B cell (primary cell): ENCODE data around the gene INHBE. TPM values are rescaled to one million over a fixed set of nuclear protein-coding genes. Genes with fewer than 3 reads are reported as not detected.

ENCODE experiments used
- polyA plus RNA-seq: library from polyadenylated mRNA; depleted of rRNA; stranded (reverse); fragments of >200 nt; gene quantifications from 2 replicates; pipeline ENCODE4 v1.2.3, GENCODE V29; 2012
- small RNA-seq: library from RNA; depleted of rRNA; stranded (forward); fragments of <200 nt; gene quantifications from one replicate; pipeline ENCODE3, GENCODE V24; 2012; ENCODE audit warnings: low replicate concordance, low read depth; ENCODE audit not compliant: insufficient read length
- total RNA-seq, 2 donors: library from RNA; stranded (reverse); fragments of 120-200 nt in 1 of 2; gene quantifications; 1 replicate in 1 of 2; 2 replicates in 1 of 2; pipeline versions ENCODE4 v1.2.3 to v1.2.4, GENCODE V29; 2013 to 2022

The INHBE gene
- total and polyA plus RNA-seq, 2 donors (not counting 1 experiment from before 2014, with no cell fraction given), result not detected

Small RNA genes lying within 50 kb of the gene (small RNA-seq; reads per million reads assigned to genes)
- gene RNU6-879P, result not detected

Other genes starting within 250 kb of the INHBE start
- gene NXPH4, start 238.5 kb upstream of the INHBE start, total RNA-seq, result 6.9 and 8.6 TPM in 2 replicates
- gene NXPH4, start 238.5 kb upstream of the INHBE start, polyA plus RNA-seq, result 3.5 and 5.6 TPM in 2 replicates
- gene SHMT2, start 225.6 kb upstream of the INHBE start, total RNA-seq, result 147 and 166 TPM in 2 replicates
- gene SHMT2, start 225.6 kb upstream of the INHBE start, polyA plus RNA-seq, result 203 and 236 TPM in 2 replicates
- gene STAC3, start 204.1 kb upstream of the INHBE start, total RNA-seq, result 5.3 and 6.2 TPM in 2 replicates
- gene STAC3, start 204.1 kb upstream of the INHBE start, polyA plus RNA-seq, result 4.5 and 4.9 TPM in 2 replicates
- gene R3HDM2, start 24.3 kb upstream of the INHBE start, total RNA-seq, result 129 TPM in 2 replicates
- gene R3HDM2, start 24.3 kb upstream of the INHBE start, polyA plus RNA-seq, result 87.1 and 104 TPM in 2 replicates
- 0.17 TPM in 1 of 2 replicates, not detected in the other for gene INHBC, start 20.5 kb upstream of the INHBE start, total RNA-seq
- gene INHBC, start 20.5 kb upstream of the INHBE start, polyA plus RNA-seq, result 0.13 and 0.31 TPM in 2 replicates
- 3.9 and 4.1 TPM in 2 replicates for gene GLI1, start 4.5 kb downstream of the INHBE start, total RNA-seq
- gene GLI1, start 4.5 kb downstream of the INHBE start, polyA plus RNA-seq, result 5.4 and 8.0 TPM in 2 replicates
- 154 and 161 TPM in 2 replicates for gene ARHGAP9, start 24.6 kb downstream of the INHBE start, total RNA-seq
- 320 and 390 TPM in 2 replicates for gene ARHGAP9, start 24.6 kb downstream of the INHBE start, polyA plus RNA-seq
- 183 and 193 TPM in 2 replicates for gene MARS1, start 32.8 kb downstream of the INHBE start, total RNA-seq
- 158 and 234 TPM in 2 replicates for gene MARS1, start 32.8 kb downstream of the INHBE start, polyA plus RNA-seq
- 35.6 and 39.5 TPM in 2 replicates for gene DDIT3, start 65.2 kb downstream of the INHBE start, total RNA-seq
- 159 and 306 TPM in 2 replicates for gene DDIT3, start 65.2 kb downstream of the INHBE start, polyA plus RNA-seq
- gene MBD6, start 67.5 kb downstream of the INHBE start, total RNA-seq, result 121 TPM in 2 replicates
- 22.8 and 39.4 TPM in 2 replicates for gene MBD6, start 67.5 kb downstream of the INHBE start, polyA plus RNA-seq
- gene DCTN2, start 91.9 kb downstream of the INHBE start, total RNA-seq, result 94.3 and 97.6 TPM in 2 replicates
- 59.4 and 74.4 TPM in 2 replicates for gene DCTN2, start 91.9 kb downstream of the INHBE start, polyA plus RNA-seq
- gene KIF5A, start 94.7 kb downstream of the INHBE start, total RNA-seq, result 0.56 and 0.67 TPM in 2 replicates
- 0.09 and 0.14 TPM in 2 replicates for gene KIF5A, start 94.7 kb downstream of the INHBE start, polyA plus RNA-seq
- gene PIP4K2C, start 135.9 kb downstream of the INHBE start, total RNA-seq, result 20.1 and 24.7 TPM in 2 replicates
- 21.3 and 21.7 TPM in 2 replicates for gene PIP4K2C, start 135.9 kb downstream of the INHBE start, polyA plus RNA-seq
- gene DTX3, start 149.5 kb downstream of the INHBE start, total RNA-seq, result 3.5 and 4.0 TPM in 2 replicates
- gene DTX3, start 149.5 kb downstream of the INHBE start, polyA plus RNA-seq, result 7.3 and 9.0 TPM in 2 replicates
- gene ARHGEF25, start 156.1 kb downstream of the INHBE start, total RNA-seq, result 0.15 TPM in 1 of 2 replicates, not detected in the other
- gene ARHGEF25, start 156.1 kb downstream of the INHBE start, polyA plus RNA-seq, result 0.12 TPM in 2 replicates
- 0.22 TPM in 1 of 2 replicates, not detected in the other for gene B4GALNT1, start 177.9 kb downstream of the INHBE start, total RNA-seq
- 0.04 and 0.12 TPM in 2 replicates for gene B4GALNT1, start 177.9 kb downstream of the INHBE start, polyA plus RNA-seq
- gene OS9, start 238.8 kb downstream of the INHBE start, total RNA-seq, result 182 and 200 TPM in 2 replicates
- 234 and 294 TPM in 2 replicates for gene OS9, start 238.8 kb downstream of the INHBE start, polyA plus RNA-seq